Neural crest cell (in vitro differentiated cells): ENCODE data around the gene SLC9A9. TPM values are rescaled to one million over a fixed set of nuclear protein-coding genes. Genes with fewer than 3 reads are reported as not detected.

ENCODE experiments used
- DNase-seq: peaks from one replicate; pipeline ENCODE4 v3.0.0; 2021; ENCODE audit warnings: low read depth, mixed read lengths, low spot score
- H3K27ac Mint-ChIP-seq: one replicate; pipeline ENCODE4 v1.8.0; 2021; ENCODE audit warnings: mild to moderate bottlenecking, mixed read lengths; ENCODE audit not compliant: unreplicated experiment
- H3K27me3 Mint-ChIP-seq: 2 replicates; pipeline ENCODE4 v1.8.0; 2021; ENCODE audit warnings: low read depth, mild to moderate bottlenecking, mixed read lengths
- H3K36me3 Mint-ChIP-seq: 2 replicates; pipeline ENCODE4 v1.8.0; 2021; ENCODE audit warnings: low read depth, mild to moderate bottlenecking, mixed read lengths
- H3K4me1 Mint-ChIP-seq: 2 replicates; pipeline ENCODE4 v1.8.0; 2021; ENCODE audit warnings: mixed read lengths
- H3K4me3 Mint-ChIP-seq: one replicate; pipeline ENCODE4 v1.8.0; 2021; ENCODE audit warnings: mild to moderate bottlenecking, mixed read lengths
- H3K9me3 Mint-ChIP-seq: 2 replicates; pipeline ENCODE4 v1.8.0; 2021; ENCODE audit warnings: mixed read lengths
- CTCF ChIP-seq: fragments of 200-600 bp; sonication (generic); conservative IDR thresholded peaks from 2 replicates; pipeline ENCODE4 v1.5.0; 2021; ENCODE audit warnings: antibody characterized with exemption, mild to moderate bottlenecking
- total RNA-seq: library from RNA; stranded (reverse); gene quantifications from 2 replicates; pipeline ENCODE4 v1.2.1, GENCODE V29; 2021

The SLC9A9 gene
- total RNA-seq, 1 donor from 2014 or later, result 0.56 TPM

GRCh38 chr3:143382816-143383215 lies 465.5 kb downstream of the SLC9A9 start:
- Mint-ChIP-seq H3K27ac (no peak overlapping the region), H3K4me3 (no peak overlapping the region), H3K9me3 (no peaks in the 10 kb centered on the region), H3K36me3 (no peaks in the 10 kb centered on the region), H3K4me1 (no peaks in the 10 kb centered on the region), H3K27me3 (no peaks in the 10 kb centered on the region)
- no peak for DNase-seq
- no peak for TF ChIP-seq CTCF

DNA sequence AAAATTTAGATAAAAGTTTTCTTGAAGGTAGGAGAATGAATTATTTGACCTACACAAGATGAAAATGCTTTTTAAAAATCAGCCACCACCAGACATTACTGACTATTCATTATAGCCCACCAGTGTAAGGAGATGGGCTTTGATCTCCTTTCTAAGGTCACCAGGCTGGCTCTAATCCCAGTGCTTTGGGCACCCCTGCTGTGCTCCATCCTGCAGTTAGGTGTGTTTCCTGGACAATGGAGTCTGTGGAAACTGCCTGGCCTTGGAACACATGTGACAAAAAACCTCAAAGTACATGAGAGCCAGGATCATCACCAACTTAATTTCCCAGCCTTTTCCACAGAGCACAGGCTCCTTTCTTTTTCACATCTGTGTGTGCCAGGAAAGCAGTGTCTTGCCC lies 467.8 kb downstream of the SLC9A9 start:
- DNase-seq, result no peak
- Mint-ChIP-seq H3K4me1 (no peaks in the 10 kb centered on the region), H3K27me3 (no peaks in the 10 kb centered on the region), H3K36me3 (no peaks in the 10 kb centered on the region), H3K27ac (no peak overlapping the region), H3K4me3 (no peak overlapping the region), H3K9me3 (no peaks in the 10 kb centered on the region)
- no peak for TF ChIP-seq CTCF

DNA sequence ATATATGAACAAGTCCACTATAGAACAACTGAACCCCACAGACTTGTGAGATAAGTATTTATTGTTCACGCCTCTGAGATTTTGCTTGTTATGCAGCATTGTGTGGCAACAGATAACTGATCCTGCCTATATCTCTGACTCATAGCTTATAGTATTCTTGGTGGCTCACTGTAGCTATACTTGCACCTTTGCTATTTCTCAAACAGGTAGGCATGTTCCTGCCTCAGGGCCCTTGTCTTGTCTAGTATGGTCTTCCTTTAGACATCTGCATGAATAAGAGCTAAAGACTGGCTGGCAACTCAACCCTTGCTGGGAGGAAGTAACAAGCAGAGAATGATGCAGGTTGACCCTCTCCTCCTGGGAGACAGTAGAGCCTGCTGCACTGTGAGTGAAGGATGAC lies 472.6 kb downstream of the SLC9A9 start:
- H3K27ac Mint-ChIP-seq, result peak overlapping the region; percentile 47
- peaks cover 4% of the 10 kb centered on the region for H3K9me3 Mint-ChIP-seq
- H3K4me1 Mint-ChIP-seq, result no peaks in the 10 kb centered on the region
- H3K4me3 Mint-ChIP-seq, result no peak overlapping the region
- no peak for DNase-seq
- H3K27me3 Mint-ChIP-seq, result no peaks in the 10 kb centered on the region
- TF ChIP-seq CTCF, result no peak
- H3K36me3 Mint-ChIP-seq, result no peaks in the 10 kb centered on the region

DNA sequence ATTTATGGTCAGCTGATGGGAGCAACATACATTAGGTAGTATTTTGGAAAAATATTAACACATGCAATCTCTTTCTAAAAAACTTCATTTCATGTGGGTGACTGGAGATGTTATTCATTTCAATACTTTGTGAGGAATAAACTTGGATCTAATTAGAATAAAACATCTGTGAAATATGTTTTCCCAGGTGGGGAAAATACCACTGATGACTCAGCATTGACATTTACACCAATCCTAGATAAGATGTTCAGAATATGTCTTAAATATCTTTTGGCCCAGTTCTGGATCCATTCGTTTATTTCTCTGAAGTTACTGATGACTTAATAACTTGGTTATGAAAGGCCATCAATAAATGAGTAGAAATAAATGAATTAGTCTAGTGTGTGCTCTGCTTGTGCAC lies 481.1 kb downstream of the SLC9A9 start:
- H3K4me3 Mint-ChIP-seq, result no peak overlapping the region
- DNase-seq, result no peak
- H3K27me3 Mint-ChIP-seq, result no peaks in the 10 kb centered on the region
- H3K36me3 Mint-ChIP-seq, result no peaks in the 10 kb centered on the region
- H3K27ac Mint-ChIP-seq, result no peak overlapping the region
- peaks cover 2% of the 10 kb centered on the region for H3K9me3 Mint-ChIP-seq
- H3K4me1 Mint-ChIP-seq, result no peaks in the 10 kb centered on the region
- TF ChIP-seq CTCF, result no peak

GRCh38 chr3:143366672-143367071 lies 481.6 kb downstream of the SLC9A9 start:
- H3K27me3 Mint-ChIP-seq, result no peaks in the 10 kb centered on the region
- no peak for DNase-seq

More at GRCh38 chr3:143366672-143367071, 481.6 kb downstream of the SLC9A9 start:
- Mint-ChIP-seq H3K4me3 (no peak overlapping the region), H3K27ac (no peak overlapping the region), H3K36me3 (no peaks in the 10 kb centered on the region), H3K4me1 (no peaks in the 10 kb centered on the region), H3K9me3 (peaks cover 2% of the 10 kb centered on the region)
- no peak for TF ChIP-seq CTCF
